HG02798 (cell line): Measurements from ENCODE around the gene MAPK6.
"Not testable (repeated sequence)": the region's sequence is repeated elsewhere in the genome, so short reads cannot be mapped to it uniquely, and the experiment has no call there.

Experiments used
- ATAC-seq: cut with Tn5 transposase; IDR thresholded peaks from one replicate; pipeline ENCODE4 v1.9.1; 2021; ENCODE audit warnings: mild to moderate bottlenecking; ENCODE audit not compliant: unreplicated experiment, poor library complexity

The MAPK6 gene

GRCh38 chr15:52078197-52078875, 59.3 kb downstream of the MAPK6 start:
- ATAC-seq: no peak

GRCh38 chr15:52078876-52079700, 60.1 kb downstream of the MAPK6 start:
- peak; percentile 27 for ATAC-seq

GRCh38 chr15:52080031-52080430, 61.0 kb downstream of the MAPK6 start:
- ATAC-seq: no peak

- no peak for ATAC-seq
These were observed 61.8 kb downstream of the MAPK6 start for GRCh38 chr15:52080706-52081392.

- peak; percentile 77 for ATAC-seq
These were observed 63.4 kb downstream of the MAPK6 start for GRCh38 chr15:52082197-52083036.

GRCh38 chr15:52083037-52083359, 64.0 kb downstream of the MAPK6 start:
- ATAC-seq: peak; percentile 9

- no peak for ATAC-seq
These were observed 64.6 kb downstream of the MAPK6 start for GRCh38 chr15:52083603-52084002.

- no peak for ATAC-seq
These were observed 66.3 kb downstream of the MAPK6 start for GRCh38 chr15:52085299-52085698.

GRCh38 chr15:52086011-52086786, 67.2 kb downstream of the MAPK6 start:
- ATAC-seq: no peak

- ATAC-seq: no peak
These were observed 71.2 kb downstream of the MAPK6 start for GRCh38 chr15:52090193-52090592.

GRCh38 chr15:52093167-52093538, 74.1 kb downstream of the MAPK6 start:
- ATAC-seq: no peak

- no peak for ATAC-seq
These were observed 74.8 kb downstream of the MAPK6 start for GRCh38 chr15:52093539-52094510.

GRCh38 chr15:52094811-52095584, 76.0 kb downstream of the MAPK6 start:
- ATAC-seq: no peak

GRCh38 chr15:52095597-52096262, 76.7 kb downstream of the MAPK6 start:
- ATAC-seq: no peak

GRCh38 chr15:52096536-52096935, 77.5 kb downstream of the MAPK6 start:
- not testable (repeated sequence) for ATAC-seq

- ATAC-seq: no peak
These were observed 78.2 kb downstream of the MAPK6 start for GRCh38 chr15:52097180-52097579.

- no peak for ATAC-seq
These were observed 79.3 kb downstream of the MAPK6 start for GRCh38 chr15:52098323-52098722.
